ENCODE results near the gene NEU3. TPM values are rescaled to one million over a fixed set of nuclear protein-coding genes. Genes with fewer than 3 reads are reported as not detected.

Gene NEU3
- polyA plus RNA-seq, 3 donors, result 2.3 to 25.1 (median 3.9) TPM

DNA sequence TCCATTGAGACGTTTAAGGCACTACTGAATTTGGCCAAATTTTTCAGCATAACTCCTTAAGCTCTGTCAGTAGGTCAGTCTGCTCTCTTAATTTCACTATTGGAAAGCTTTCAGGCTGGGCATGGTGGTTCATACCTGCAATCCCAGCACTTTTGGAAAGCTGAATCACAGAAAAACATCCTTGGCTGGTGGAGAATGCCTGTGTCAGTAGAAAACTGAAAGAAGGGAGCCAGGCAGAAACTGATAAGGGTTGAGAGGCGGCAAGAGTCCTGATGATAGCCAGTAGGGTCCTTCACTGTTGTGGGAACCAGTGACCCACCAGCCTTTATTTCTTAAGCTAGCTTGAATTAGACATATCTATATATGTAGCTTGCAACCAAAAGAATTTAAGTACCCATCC is 22.6 kb downstream of the NEU3 start:
- Mint-ChIP-seq H3K27me3 (ENCODE audit: low read depth in 3 of 3) (no peaks in the 10 kb centered on the region), H3K27ac (peak overlapping the region in 2 of 7 donors; percentile 29 to 50), H3K9me3 (no peaks in the 10 kb centered on the region), H3K4me1 (no peaks in the 10 kb centered on the region), H3K4me3 (no peak overlapping the region), H3K36me3 (peaks cover 67 to 75% of the 10 kb centered on the region in 2 donors)
- H3K27ac ChIP-seq (ENCODE audit: low read depth in 1 of 2, low read length in 2 of 2), result no peak overlapping the region
- no peaks in the 10 kb centered on the region for H3K9me3 ChIP-seq (replicated peaks in 1 of 2; ENCODE audit: control insufficient read depth in 1 of 2, insufficient read depth in 1 of 2, low read length in 2 of 2)
- H3K27me3 ChIP-seq (ENCODE audit: control insufficient read depth in 2 of 2, insufficient read depth in 2 of 2, low read length in 2 of 2), result no peaks in the 10 kb centered on the region
- no peak overlapping the region for H3K4me2 ChIP-seq (replicated peaks; ENCODE audit: extremely low read depth, low read length, poor library complexity, severe bottlenecking)
- H3K9ac ChIP-seq (ENCODE audit: insufficient read depth, low read length, poor library complexity, severe bottlenecking), result no peak overlapping the region
- TF ChIP-seq, protein P1, sequence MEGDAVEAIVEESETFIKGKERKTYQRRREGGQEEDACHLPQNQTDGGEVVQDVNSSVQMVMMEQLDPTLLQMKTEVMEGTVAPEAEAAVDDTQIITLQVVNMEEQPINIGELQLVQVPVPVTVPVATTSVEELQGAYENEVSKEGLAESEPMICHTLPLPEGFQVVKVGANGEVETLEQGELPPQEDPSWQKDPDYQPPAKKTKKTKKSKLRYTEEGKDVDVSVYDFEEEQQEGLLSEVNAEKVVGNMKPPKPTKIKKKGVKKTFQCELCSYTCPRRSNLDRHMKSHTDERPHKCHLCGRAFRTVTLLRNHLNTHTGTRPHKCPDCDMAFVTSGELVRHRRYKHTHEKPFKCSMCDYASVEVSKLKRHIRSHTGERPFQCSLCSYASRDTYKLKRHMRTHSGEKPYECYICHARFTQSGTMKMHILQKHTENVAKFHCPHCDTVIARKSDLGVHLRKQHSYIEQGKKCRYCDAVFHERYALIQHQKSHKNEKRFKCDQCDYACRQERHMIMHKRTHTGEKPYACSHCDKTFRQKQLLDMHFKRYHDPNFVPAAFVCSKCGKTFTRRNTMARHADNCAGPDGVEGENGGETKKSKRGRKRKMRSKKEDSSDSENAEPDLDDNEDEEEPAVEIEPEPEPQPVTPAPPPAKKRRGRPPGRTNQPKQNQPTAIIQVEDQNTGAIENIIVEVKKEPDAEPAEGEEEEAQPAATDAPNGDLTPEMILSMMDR (IDR thresholded peaks at IDR 0.05), result no peak
- DNase-seq, result no peak
- H3K4me3 ChIP-seq (replicated peaks in 1 of 3; ENCODE audit: low read depth in 2 of 3, low read length in 3 of 3), result no peak overlapping the region
- peaks cover 62 to 92% of the 10 kb centered on the region in 2 donors for H3K36me3 ChIP-seq (replicated peaks in 1 of 2; ENCODE audit: control insufficient read depth in 1 of 2, insufficient read depth in 2 of 2, low read length in 2 of 2)
- 86% methylated on average over 1 of the region's 2 CpGs for WGBS (ENCODE audit: insufficient coverage)
- H2AFZ ChIP-seq (ENCODE audit: insufficient read depth, low read depth, low read length, poor library complexity, severe bottlenecking), result no peak overlapping the region
- no peaks in the 10 kb centered on the region for H3K4me1 ChIP-seq (ENCODE audit: control insufficient read depth in 1 of 2, insufficient read depth in 2 of 2, low read length in 2 of 2)
- H4K20me1 ChIP-seq (ENCODE audit: insufficient read depth, low read length), result no peaks in the 10 kb centered on the region
- H3K79me2 ChIP-seq (ENCODE audit: insufficient read depth, low read length), result no peaks in the 10 kb centered on the region
- intact Hi-C loops (cut with micrococcal nuclease), result no loop called here

GRCh38 chr11:75011872-75012271 is 23.1 kb downstream of the NEU3 start:
- Histone ChIP-seq H3K27me3 (ENCODE audit: control insufficient read depth in 2 of 2, insufficient read depth in 2 of 2, low read length in 2 of 2) (no peaks in the 10 kb centered on the region), H2AFZ (ENCODE audit: insufficient read depth, low read depth, low read length, poor library complexity, severe bottlenecking) (no peak overlapping the region), H4K20me1 (ENCODE audit: insufficient read depth, low read length) (no peaks in the 10 kb centered on the region), H3K4me2 (replicated peaks; ENCODE audit: extremely low read depth, low read length, poor library complexity, severe bottlenecking) (no peak overlapping the region), H3K4me1 (ENCODE audit: control insufficient read depth in 1 of 2, insufficient read depth in 2 of 2, low read length in 2 of 2) (no peaks in the 10 kb centered on the region), H3K79me2 (ENCODE audit: insufficient read depth, low read length) (no peaks in the 10 kb centered on the region), H3K27ac (ENCODE audit: low read depth in 1 of 2, low read length in 2 of 2) (no peak overlapping the region), H3K9ac (ENCODE audit: insufficient read depth, low read length, poor library complexity, severe bottlenecking) (no peak overlapping the region), H3K4me3 (replicated peaks in 1 of 3; ENCODE audit: low read depth in 2 of 3, low read length in 3 of 3) (no peak overlapping the region), H3K9me3 (replicated peaks in 1 of 2; ENCODE audit: control insufficient read depth in 1 of 2, insufficient read depth in 1 of 2, low read length in 2 of 2) (no peaks in the 10 kb centered on the region), H3K36me3 (replicated peaks in 1 of 2; ENCODE audit: control insufficient read depth in 1 of 2, insufficient read depth in 2 of 2, low read length in 2 of 2) (peaks cover 56 to 92% of the 10 kb centered on the region in 2 donors)
- Mint-ChIP-seq H3K36me3 (peaks cover 67 to 75% of the 10 kb centered on the region in 2 donors), H3K27ac (no peak overlapping the region), H3K27me3 (ENCODE audit: low read depth in 3 of 3) (no peaks in the 10 kb centered on the region), H3K4me3 (no peak overlapping the region), H3K4me1 (no peaks in the 10 kb centered on the region), H3K9me3 (no peaks in the 10 kb centered on the region)
- TF ChIP-seq, protein P1 (IDR thresholded peaks at IDR 0.05), result no peak
- intact Hi-C loops (cut with micrococcal nuclease), result no loop called here
- WGBS (ENCODE audit: insufficient coverage), result 80% methylated on average over 1 of the region's 6 CpGs
- no peak for DNase-seq
